Neural progenitor cell (in vitro differentiated cells): ENCODE measurements around the gene PHF2. TPM values are rescaled to one million over a fixed set of nuclear protein-coding genes. Genes with fewer than 3 reads are reported as not detected.

Source experiments
- DNase-seq: peaks from one replicate; pipeline ENCODE4 v3.0.0-alpha.2; 2016; ENCODE audit warnings: low spot score
- H2AFZ ChIP-seq: fragments of 200-600 bp; sonication (generic); replicated peaks from 2 replicates; pipeline ENCODE4 v1.6.1; 2016; ENCODE audit warnings: antibody characterized with exemption
- H3F3A ChIP-seq: fragments of 200-600 bp; sonication (generic); 2 replicates; pipeline ENCODE4 v1.6.1; 2016; ENCODE audit warnings: antibody characterized with exemption, low read depth
- H3K27ac ChIP-seq: fragments of 200-600 bp; sonication (generic); 2 replicates; pipeline ENCODE4 v1.5.1; 2016; ENCODE audit warnings: mild to moderate bottlenecking
- H3K27me3 ChIP-seq: fragments of 200-600 bp; sonication (generic); 2 replicates; pipeline ENCODE4 v1.6.1; 2016; ENCODE audit warnings: mild to moderate bottlenecking, moderate library complexity
- H3K36me3 ChIP-seq: fragments of 200-600 bp; sonication (generic); 2 replicates; pipeline ENCODE4 v1.5.1; 2016
- H3K4me1 ChIP-seq: fragments of 200-600 bp; sonication (generic); 2 replicates; pipeline ENCODE4 v1.6.1; 2016; ENCODE audit warnings: mixed run types
- H3K4me2 ChIP-seq: fragments of 200-600 bp; sonication (generic); 2 replicates; pipeline ENCODE4 v1.6.1; 2016
- H3K4me3 ChIP-seq: fragments of 200-600 bp; sonication (generic); 2 replicates; pipeline ENCODE4 v1.5.1; 2016
- H3K79me2 ChIP-seq: fragments of 200-600 bp; sonication (generic); 2 replicates; pipeline ENCODE4 v1.6.1; 2016; ENCODE audit warnings: low read depth
- H3K9ac ChIP-seq: fragments of 200-600 bp; sonication (generic); 2 replicates; pipeline ENCODE4 v1.6.1; 2016
- H3K9me3 ChIP-seq: fragments of 200-600 bp; sonication (generic); 2 replicates; pipeline ENCODE4 v1.5.1; 2016; ENCODE audit warnings: low read depth
- H4K20me1 ChIP-seq: fragments of 200-600 bp; sonication (generic); 2 replicates; pipeline ENCODE4 v1.6.1; 2016; ENCODE audit warnings: low read depth
- H3K27ac Mint-ChIP-seq: 3 replicates; pipeline ENCODE4 v1.8.0; 2021; ENCODE audit warnings: mixed read lengths
- H3K27me3 Mint-ChIP-seq: 2 replicates; pipeline ENCODE4 v1.8.0; 2022; ENCODE audit warnings: low read depth, mild to moderate bottlenecking, inconsistent platforms, moderate library complexity, mixed read lengths; ENCODE audit not compliant: insufficient read depth
- H3K36me3 Mint-ChIP-seq: 3 replicates; pipeline ENCODE4 v1.8.0; 2021; ENCODE audit warnings: mixed read lengths
- H3K4me1 Mint-ChIP-seq: 3 replicates; pipeline ENCODE4 v1.8.0; 2021; ENCODE audit warnings: mixed read lengths
- H3K4me3 Mint-ChIP-seq: 3 replicates; pipeline ENCODE4 v1.8.0; 2021; ENCODE audit warnings: mild to moderate bottlenecking, moderate library complexity, mixed read lengths
- H3K9me3 Mint-ChIP-seq: 3 replicates; pipeline ENCODE4 v1.8.0; 2020; ENCODE audit warnings: mixed read lengths
- EZH2 ChIP-seq: fragments of 200-600 bp; sonication (generic); IDR thresholded peaks from 2 replicates; pipeline ENCODE4 v1.6.1; 2017; ENCODE audit warnings: antibody characterized with exemption, mild to moderate bottlenecking, moderate library complexity
- EZH2phosphoT487 ChIP-seq: fragments of 200-600 bp; sonication (generic); IDR thresholded peaks from 2 replicates; pipeline ENCODE4 v1.6.1; 2017; ENCODE audit warnings: antibody characterized with exemption
- total RNA-seq: library from RNA; depleted of rRNA; stranded (reverse); fragments of >200 nt; gene quantifications from 2 replicates; pipeline ENCODE4 v1.2.3, GENCODE V29; 2015; ENCODE audit warnings: low replicate concordance
- TF ChIP-seq, protein P1 (sequence below): fragments of 200-600 bp; sonication (generic); IDR thresholded peaks from 2 replicates; pipeline ENCODE4 v1.5.1; 2017; ENCODE audit warnings: antibody characterized with exemption, mild to moderate bottlenecking

PHF2 gene
- total RNA-seq, 1 donor from 2014 or later, result 17.6 TPM

DNA sequence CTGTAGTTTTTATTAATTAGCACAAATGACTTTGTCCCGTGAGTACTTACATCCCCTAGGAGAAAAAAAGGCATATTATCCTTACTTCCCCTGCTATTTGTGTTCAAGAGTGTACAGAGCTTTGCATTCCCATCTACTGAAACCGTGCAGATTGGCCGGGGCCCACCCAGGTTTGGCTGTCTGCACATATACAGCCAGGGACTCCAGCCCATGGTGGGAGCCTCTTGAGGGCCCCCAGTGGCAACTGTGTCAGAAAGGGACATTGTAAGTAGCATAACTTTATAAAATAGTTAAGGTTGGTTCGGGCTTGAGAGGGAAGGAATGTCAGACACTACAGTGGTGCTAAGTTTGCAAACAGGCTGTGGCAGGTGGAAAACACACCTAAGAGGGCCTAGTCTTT, 24.7 kb downstream of the PHF2 start:
- Histone ChIP-seq H3K79me2 (peaks cover 36% of the 10 kb centered on the region), H3K27me3 (no peaks in the 10 kb centered on the region), H3K9ac (no peak overlapping the region), H3K27ac (no peak overlapping the region), H3F3A (no peaks in the 10 kb centered on the region), H3K4me1 (peaks cover 7% of the 10 kb centered on the region), H3K36me3 (no peaks in the 10 kb centered on the region), H4K20me1 (peaks cover 39% of the 10 kb centered on the region), H2AFZ (no peak overlapping the region), H3K9me3 (peaks cover 2% of the 10 kb centered on the region), H3K4me2 (no peak overlapping the region), H3K4me3 (no peak overlapping the region)
- TF ChIP-seq EZH2phosphoT487 (no peak), EZH2 (no peak)
- TF ChIP-seq, protein P1, sequence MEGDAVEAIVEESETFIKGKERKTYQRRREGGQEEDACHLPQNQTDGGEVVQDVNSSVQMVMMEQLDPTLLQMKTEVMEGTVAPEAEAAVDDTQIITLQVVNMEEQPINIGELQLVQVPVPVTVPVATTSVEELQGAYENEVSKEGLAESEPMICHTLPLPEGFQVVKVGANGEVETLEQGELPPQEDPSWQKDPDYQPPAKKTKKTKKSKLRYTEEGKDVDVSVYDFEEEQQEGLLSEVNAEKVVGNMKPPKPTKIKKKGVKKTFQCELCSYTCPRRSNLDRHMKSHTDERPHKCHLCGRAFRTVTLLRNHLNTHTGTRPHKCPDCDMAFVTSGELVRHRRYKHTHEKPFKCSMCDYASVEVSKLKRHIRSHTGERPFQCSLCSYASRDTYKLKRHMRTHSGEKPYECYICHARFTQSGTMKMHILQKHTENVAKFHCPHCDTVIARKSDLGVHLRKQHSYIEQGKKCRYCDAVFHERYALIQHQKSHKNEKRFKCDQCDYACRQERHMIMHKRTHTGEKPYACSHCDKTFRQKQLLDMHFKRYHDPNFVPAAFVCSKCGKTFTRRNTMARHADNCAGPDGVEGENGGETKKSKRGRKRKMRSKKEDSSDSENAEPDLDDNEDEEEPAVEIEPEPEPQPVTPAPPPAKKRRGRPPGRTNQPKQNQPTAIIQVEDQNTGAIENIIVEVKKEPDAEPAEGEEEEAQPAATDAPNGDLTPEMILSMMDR, result no peak
- no peak for DNase-seq
- Mint-ChIP-seq H3K4me1 (peaks cover 35% of the 10 kb centered on the region), H3K9me3 (peaks cover 13% of the 10 kb centered on the region), H3K4me3 (no peak overlapping the region), H3K27ac (peak overlapping the region; percentile 25), H3K36me3 (peaks cover 20% of the 10 kb centered on the region), H3K27me3 (peaks cover 2% of the 10 kb centered on the region)

DNA sequence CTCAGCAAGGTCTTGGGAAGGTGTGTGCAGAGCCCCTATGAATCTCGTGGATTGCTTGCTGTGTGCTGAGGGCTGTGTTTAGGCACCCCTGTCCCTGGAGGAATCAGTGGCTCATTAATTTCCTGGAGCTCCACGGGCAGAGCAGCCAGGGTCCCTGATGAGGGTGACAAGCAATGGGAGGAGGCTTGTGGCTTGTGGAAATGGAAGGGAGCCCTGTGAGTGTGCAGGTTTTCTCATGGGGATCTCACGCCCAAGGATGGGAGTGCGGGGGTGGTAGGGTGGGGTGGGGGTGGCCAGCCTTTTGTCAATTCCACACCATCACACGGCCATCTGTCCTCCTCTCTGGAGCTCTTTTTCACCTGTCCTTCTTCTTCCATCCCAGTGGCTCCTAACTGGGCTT, 25.3 kb downstream of the PHF2 start:
- no peak overlapping the region for H2AFZ ChIP-seq
- DNase-seq, result no peak
- Mint-ChIP-seq H3K9me3 (peaks cover 19% of the 10 kb centered on the region), H3K4me1 (peaks cover 35% of the 10 kb centered on the region), H3K36me3 (peaks cover 26% of the 10 kb centered on the region), H3K27ac (peak overlapping the region; percentile 25), H3K4me3 (no peak overlapping the region), H3K27me3 (peaks cover 2% of the 10 kb centered on the region)
- peaks cover 7% of the 10 kb centered on the region for H3K4me1 ChIP-seq
- H3K9ac ChIP-seq, result no peak overlapping the region
- no peaks in the 10 kb centered on the region for H3F3A ChIP-seq
- H4K20me1 ChIP-seq, result peaks cover 39% of the 10 kb centered on the region
- H3K27ac ChIP-seq, result no peak overlapping the region
- TF ChIP-seq, protein P1, result no peak
- TF ChIP-seq EZH2phosphoT487, result no peak
- TF ChIP-seq EZH2, result no peak
- no peak overlapping the region for H3K4me3 ChIP-seq
- H3K79me2 ChIP-seq, result peaks cover 40% of the 10 kb centered on the region
- H3K4me2 ChIP-seq, result no peak overlapping the region
- H3K36me3 ChIP-seq, result no peaks in the 10 kb centered on the region
- no peaks in the 10 kb centered on the region for H3K27me3 ChIP-seq
- H3K9me3 ChIP-seq, result peaks cover 2% of the 10 kb centered on the region

DNA sequence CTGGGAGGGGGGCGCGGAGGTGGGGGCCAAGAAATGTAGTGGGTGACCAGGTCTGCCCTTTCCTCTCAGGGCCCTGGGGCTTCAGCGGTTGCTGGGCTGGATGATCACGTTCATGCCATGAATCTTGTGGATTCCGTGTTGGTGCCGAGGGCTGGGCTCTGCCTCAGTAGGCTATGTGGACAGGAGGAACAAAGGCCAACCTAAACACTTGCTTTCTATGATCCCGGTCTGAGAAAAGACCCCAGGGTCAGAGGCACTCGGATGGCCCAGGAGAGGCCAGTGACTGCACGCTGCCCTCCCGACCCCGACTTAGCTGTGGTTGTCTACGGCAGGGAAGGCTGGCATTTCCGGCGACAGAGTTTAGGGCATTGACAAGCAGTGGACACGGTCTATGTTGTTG, 26.6 kb downstream of the PHF2 start:
- Histone ChIP-seq H4K20me1 (peaks cover 35% of the 10 kb centered on the region), H3K79me2 (peaks cover 47% of the 10 kb centered on the region), H2AFZ (no peak overlapping the region), H3K27me3 (no peaks in the 10 kb centered on the region), H3K4me3 (no peak overlapping the region), H3K9ac (no peak overlapping the region), H3K27ac (no peak overlapping the region), H3K36me3 (no peaks in the 10 kb centered on the region), H3K9me3 (peaks cover 2% of the 10 kb centered on the region), H3K4me2 (no peak overlapping the region), H3F3A (no peaks in the 10 kb centered on the region), H3K4me1 (peaks cover 7% of the 10 kb centered on the region)
- Mint-ChIP-seq H3K36me3 (peaks cover 31% of the 10 kb centered on the region), H3K4me3 (no peak overlapping the region), H3K4me1 (peaks cover 28% of the 10 kb centered on the region), H3K27me3 (peaks cover 2% of the 10 kb centered on the region), H3K27ac (no peak overlapping the region), H3K9me3 (peaks cover 27% of the 10 kb centered on the region)
- DNase-seq, result no peak
- no peak for TF ChIP-seq EZH2phosphoT487
- no peak for TF ChIP-seq EZH2
- TF ChIP-seq, protein P1, result no peak
